Measurements from ENCODE around the gene LGR6.

The LGR6 gene

GRCh38 chr1:202221911-202222909, 28.6 kb downstream of the LGR6 start:
- Histone ChIP-seq H3K4me1 (ENCODE audit: control insufficient read depth, insufficient read depth, low read length, poor library complexity, severe bottlenecking) (no peaks in the 10 kb centered on the region), H3K27me3 (replicated peaks; ENCODE audit: control insufficient read depth, insufficient read depth, low read length, poor library complexity, severe bottlenecking) (no peaks in the 10 kb centered on the region), H3K36me3 (ENCODE audit: control insufficient read depth, insufficient read depth, low read length) (no peaks in the 10 kb centered on the region), H3K4me3 (ENCODE audit: insufficient read depth, low read depth, low read length, poor library complexity, severe bottlenecking) (no peak overlapping the region), H3K9me3 (ENCODE audit: control insufficient read depth, low read length) (no peaks in the 10 kb centered on the region), H3K27ac (ENCODE audit: insufficient read depth, low read length, poor library complexity, severe bottlenecking) (no peak overlapping the region)
- DNase-seq = no peak

GRCh38 chr1:202223121-202223860, 29.7 kb downstream of the LGR6 start:
- Histone ChIP-seq H3K36me3 (ENCODE audit: control insufficient read depth, insufficient read depth, low read length) (no peaks in the 10 kb centered on the region), H3K4me3 (ENCODE audit: insufficient read depth, low read depth, low read length, poor library complexity, severe bottlenecking) (no peak overlapping the region), H3K27me3 (replicated peaks; ENCODE audit: control insufficient read depth, insufficient read depth, low read length, poor library complexity, severe bottlenecking) (no peaks in the 10 kb centered on the region), H3K4me1 (ENCODE audit: control insufficient read depth, insufficient read depth, low read length, poor library complexity, severe bottlenecking) (no peaks in the 10 kb centered on the region), H3K9me3 (ENCODE audit: control insufficient read depth, low read length) (no peaks in the 10 kb centered on the region), H3K27ac (ENCODE audit: insufficient read depth, low read length, poor library complexity, severe bottlenecking) (no peak overlapping the region)
- no peak for DNase-seq

DNA sequence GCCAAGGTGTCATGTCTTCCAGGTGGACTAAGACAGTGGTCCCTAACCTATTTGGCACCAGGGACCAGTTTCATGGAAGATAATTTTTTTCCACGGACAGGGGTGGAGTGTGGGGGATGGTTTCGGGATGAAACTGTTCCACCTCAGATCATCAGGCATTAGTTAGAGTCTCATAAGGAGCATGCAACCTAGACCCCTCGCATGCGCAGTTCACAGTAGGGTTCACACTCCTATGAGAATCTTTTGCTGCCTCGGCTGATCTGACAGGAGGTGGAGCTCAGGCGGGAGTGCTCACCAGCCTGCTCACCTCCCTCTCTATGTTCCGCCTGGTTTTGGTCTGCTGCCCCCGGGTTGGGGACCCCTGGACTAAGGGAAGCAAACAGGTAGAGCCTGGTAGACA, 30.9 kb downstream of the LGR6 start:
- DNase-seq = no peak

GRCh38 chr1:202225131-202225530, 31.5 kb downstream of the LGR6 start:
- Histone ChIP-seq H3K4me1 (ENCODE audit: control insufficient read depth, insufficient read depth, low read length, poor library complexity, severe bottlenecking) (no peaks in the 10 kb centered on the region), H3K9me3 (ENCODE audit: control insufficient read depth, low read length) (no peaks in the 10 kb centered on the region), H3K36me3 (ENCODE audit: control insufficient read depth, insufficient read depth, low read length) (no peaks in the 10 kb centered on the region), H3K27ac (ENCODE audit: insufficient read depth, low read length, poor library complexity, severe bottlenecking) (no peak overlapping the region), H3K4me3 (ENCODE audit: insufficient read depth, low read depth, low read length, poor library complexity, severe bottlenecking) (no peak overlapping the region), H3K27me3 (replicated peaks; ENCODE audit: control insufficient read depth, insufficient read depth, low read length, poor library complexity, severe bottlenecking) (no peaks in the 10 kb centered on the region)
- no peak for DNase-seq

More for the DNA sequence above, 30.9 kb downstream of the LGR6 start:
- Histone ChIP-seq H3K4me1 (ENCODE audit: control insufficient read depth, insufficient read depth, low read length, poor library complexity, severe bottlenecking) (no peaks in the 10 kb centered on the region), H3K4me3 (ENCODE audit: insufficient read depth, low read depth, low read length, poor library complexity, severe bottlenecking) (no peak overlapping the region), H3K27me3 (replicated peaks; ENCODE audit: control insufficient read depth, insufficient read depth, low read length, poor library complexity, severe bottlenecking) (no peaks in the 10 kb centered on the region), H3K36me3 (ENCODE audit: control insufficient read depth, insufficient read depth, low read length) (no peaks in the 10 kb centered on the region), H3K27ac (ENCODE audit: insufficient read depth, low read length, poor library complexity, severe bottlenecking) (no peak overlapping the region), H3K9me3 (ENCODE audit: control insufficient read depth, low read length) (no peaks in the 10 kb centered on the region)

DNA sequence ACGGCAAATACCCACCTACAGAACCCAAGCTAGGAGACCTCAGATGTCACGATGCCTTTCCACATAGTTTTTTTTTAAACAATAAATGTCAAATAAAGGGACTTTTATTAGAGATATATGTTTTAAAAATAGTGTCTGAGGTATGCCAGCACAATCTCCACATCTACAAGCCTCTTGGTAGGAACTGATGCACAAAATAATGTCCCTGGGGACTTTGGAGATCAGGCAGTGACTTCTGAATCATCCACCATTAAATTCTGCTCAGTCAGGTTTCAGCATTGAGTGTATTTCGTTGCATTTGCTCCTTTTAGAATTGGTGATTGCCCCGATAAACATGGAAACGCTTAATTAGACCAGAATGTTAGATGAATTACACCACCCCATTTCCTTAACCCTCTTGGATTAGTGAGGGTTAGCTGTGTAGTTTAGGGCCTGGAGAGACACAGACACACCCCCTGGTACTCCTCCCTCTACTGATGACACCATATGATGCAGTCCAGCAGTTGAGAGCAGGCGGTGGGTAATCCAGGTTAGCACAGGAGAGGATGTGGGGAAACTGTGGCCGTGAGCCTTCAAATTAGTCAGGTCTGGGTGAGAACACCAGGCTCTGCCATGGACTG, 33.6 kb downstream of the LGR6 start:
- Histone ChIP-seq H3K27ac (ENCODE audit: insufficient read depth, low read length, poor library complexity, severe bottlenecking) (no peak overlapping the region), H3K4me1 (ENCODE audit: control insufficient read depth, insufficient read depth, low read length, poor library complexity, severe bottlenecking) (no peaks in the 10 kb centered on the region), H3K27me3 (replicated peaks; ENCODE audit: control insufficient read depth, insufficient read depth, low read length, poor library complexity, severe bottlenecking) (no peaks in the 10 kb centered on the region), H3K4me3 (ENCODE audit: insufficient read depth, low read depth, low read length, poor library complexity, severe bottlenecking) (no peak overlapping the region), H3K9me3 (ENCODE audit: control insufficient read depth, low read length) (no peaks in the 10 kb centered on the region), H3K36me3 (ENCODE audit: control insufficient read depth, insufficient read depth, low read length) (no peaks in the 10 kb centered on the region)
- DNase-seq = no peak

DNA sequence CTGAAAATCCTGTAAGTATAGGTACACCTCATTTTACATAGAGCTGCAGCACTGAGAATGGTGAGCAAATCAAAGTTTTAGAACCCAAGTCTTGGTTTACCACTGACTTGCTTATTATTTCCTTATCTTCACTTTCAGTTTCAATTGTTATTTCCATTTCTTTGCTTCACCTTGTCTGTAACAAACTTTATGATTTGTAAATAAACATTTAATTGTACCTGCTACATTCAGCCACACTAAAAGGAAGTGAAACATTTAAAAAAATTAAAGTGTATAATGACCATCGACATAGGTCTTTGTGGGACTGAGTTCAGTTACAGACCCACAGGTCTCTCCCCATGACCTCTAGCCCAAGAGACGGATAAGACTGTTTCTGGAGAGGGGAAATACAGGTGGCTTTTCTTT, 34.4 kb downstream of the LGR6 start:
- DNase-seq = no peak
- Histone ChIP-seq H3K9me3 (ENCODE audit: control insufficient read depth, low read length) (no peaks in the 10 kb centered on the region), H3K27ac (ENCODE audit: insufficient read depth, low read length, poor library complexity, severe bottlenecking) (no peak overlapping the region), H3K4me1 (ENCODE audit: control insufficient read depth, insufficient read depth, low read length, poor library complexity, severe bottlenecking) (no peaks in the 10 kb centered on the region), H3K36me3 (ENCODE audit: control insufficient read depth, insufficient read depth, low read length) (no peaks in the 10 kb centered on the region), H3K4me3 (ENCODE audit: insufficient read depth, low read depth, low read length, poor library complexity, severe bottlenecking) (no peak overlapping the region), H3K27me3 (replicated peaks; ENCODE audit: control insufficient read depth, insufficient read depth, low read length, poor library complexity, severe bottlenecking) (no peaks in the 10 kb centered on the region)

- DNase-seq = no peak
- Histone ChIP-seq H3K27ac (ENCODE audit: insufficient read depth, low read length, poor library complexity, severe bottlenecking) (no peak overlapping the region), H3K4me1 (ENCODE audit: control insufficient read depth, insufficient read depth, low read length, poor library complexity, severe bottlenecking) (no peaks in the 10 kb centered on the region), H3K9me3 (ENCODE audit: control insufficient read depth, low read length) (no peaks in the 10 kb centered on the region), H3K27me3 (replicated peaks; ENCODE audit: control insufficient read depth, insufficient read depth, low read length, poor library complexity, severe bottlenecking) (no peaks in the 10 kb centered on the region), H3K4me3 (ENCODE audit: insufficient read depth, low read depth, low read length, poor library complexity, severe bottlenecking) (no peak overlapping the region), H3K36me3 (ENCODE audit: control insufficient read depth, insufficient read depth, low read length) (no peaks in the 10 kb centered on the region)
Observed at GRCh38 chr1:202228484-202229122, 35.0 kb downstream of the LGR6 start.

GRCh38 chr1:202229376-202229775, 35.8 kb downstream of the LGR6 start:
- Histone ChIP-seq H3K4me3 (ENCODE audit: insufficient read depth, low read depth, low read length, poor library complexity, severe bottlenecking) (no peak overlapping the region), H3K9me3 (ENCODE audit: control insufficient read depth, low read length) (no peaks in the 10 kb centered on the region), H3K27ac (ENCODE audit: insufficient read depth, low read length, poor library complexity, severe bottlenecking) (no peak overlapping the region), H3K27me3 (replicated peaks; ENCODE audit: control insufficient read depth, insufficient read depth, low read length, poor library complexity, severe bottlenecking) (no peaks in the 10 kb centered on the region), H3K36me3 (ENCODE audit: control insufficient read depth, insufficient read depth, low read length) (no peaks in the 10 kb centered on the region), H3K4me1 (ENCODE audit: control insufficient read depth, insufficient read depth, low read length, poor library complexity, severe bottlenecking) (no peaks in the 10 kb centered on the region)
- no peak for DNase-seq

DNA sequence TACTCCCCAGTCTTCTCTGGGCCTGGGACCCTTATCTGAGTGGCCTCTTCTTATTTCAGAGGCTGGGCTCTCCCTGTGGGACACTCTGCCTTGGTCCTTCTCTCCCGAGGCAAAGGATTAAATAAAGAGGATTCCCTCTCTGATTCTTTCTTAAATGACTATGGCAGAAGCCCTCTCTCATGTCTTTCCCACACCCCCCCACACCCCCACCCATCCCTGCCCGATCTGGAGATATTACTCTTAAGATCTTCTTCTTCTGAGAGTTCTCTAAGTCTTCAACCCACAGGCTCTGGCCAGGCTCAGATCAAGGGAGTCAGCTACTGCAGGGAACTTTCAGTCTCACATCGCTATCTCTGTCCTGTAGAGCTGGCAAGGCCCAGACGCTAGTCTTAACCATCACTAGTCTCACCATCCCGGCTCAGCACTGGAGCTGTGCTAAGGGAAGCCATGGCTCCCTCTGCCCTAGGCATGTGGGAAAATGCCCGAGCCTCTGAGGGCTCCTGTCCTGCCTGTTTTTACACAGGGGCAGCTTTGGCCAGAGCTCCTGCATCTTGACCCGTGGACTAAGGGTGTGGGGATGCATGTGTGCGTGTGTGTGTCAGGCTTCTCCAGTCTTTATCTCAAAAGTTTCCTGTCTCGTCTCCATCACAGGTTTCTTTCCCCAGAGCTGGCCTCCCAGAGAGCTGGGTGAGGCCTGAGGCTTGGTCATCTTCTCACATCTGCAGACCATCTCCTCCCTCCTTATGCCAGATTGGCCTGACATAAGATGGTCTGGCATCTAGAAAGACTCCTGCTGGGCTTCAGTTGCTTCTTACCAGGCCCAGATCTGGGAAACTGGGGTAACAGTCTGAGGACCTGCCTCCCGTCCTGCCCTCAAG, 36.7 kb downstream of the LGR6 start:
- Histone ChIP-seq H3K36me3 (ENCODE audit: control insufficient read depth, insufficient read depth, low read length) (no peaks in the 10 kb centered on the region), H3K27me3 (replicated peaks; ENCODE audit: control insufficient read depth, insufficient read depth, low read length, poor library complexity, severe bottlenecking) (no peaks in the 10 kb centered on the region)

More for the DNA sequence above, 36.7 kb downstream of the LGR6 start:
- Histone ChIP-seq H3K4me3 (ENCODE audit: insufficient read depth, low read depth, low read length, poor library complexity, severe bottlenecking) (no peak overlapping the region), H3K27ac (ENCODE audit: insufficient read depth, low read length, poor library complexity, severe bottlenecking) (no peak overlapping the region), H3K9me3 (ENCODE audit: control insufficient read depth, low read length) (no peaks in the 10 kb centered on the region), H3K4me1 (ENCODE audit: control insufficient read depth, insufficient read depth, low read length, poor library complexity, severe bottlenecking) (no peaks in the 10 kb centered on the region)
- no peak for DNase-seq

Data from effector memory CD4-positive, alpha-beta T cell (primary cell).